A204.1 (cell line): ENCODE data around the gene CYSTM1.

Source experiments
- FAIRE-seq: peaks from 2 replicates; lab custom pipeline; 2012; peaks lifted over from hg19 to GRCh38; lab: Jason Lieb, UNC

The CYSTM1 gene

DNA sequence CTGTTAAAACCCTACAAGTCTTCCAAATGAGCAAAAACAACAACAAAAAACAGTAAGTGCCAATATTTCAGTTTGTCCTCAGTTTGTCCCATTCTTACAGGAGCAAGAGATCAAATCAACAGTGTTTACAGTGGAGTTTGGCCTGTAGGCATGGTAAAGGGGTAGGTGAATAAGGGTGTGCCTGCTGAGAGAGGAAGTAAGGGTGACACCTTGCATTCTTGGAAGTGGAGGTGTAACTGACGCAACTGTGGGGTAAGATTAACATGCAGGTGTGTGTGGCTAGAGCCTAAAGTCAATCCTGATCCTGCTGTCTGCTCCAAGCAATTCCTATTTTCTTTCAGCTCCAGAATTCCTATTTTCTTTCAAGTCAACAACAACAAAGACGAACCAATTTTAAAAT, 84.5 kb downstream of the CYSTM1 start:
- FAIRE-seq = no peak

DNA sequence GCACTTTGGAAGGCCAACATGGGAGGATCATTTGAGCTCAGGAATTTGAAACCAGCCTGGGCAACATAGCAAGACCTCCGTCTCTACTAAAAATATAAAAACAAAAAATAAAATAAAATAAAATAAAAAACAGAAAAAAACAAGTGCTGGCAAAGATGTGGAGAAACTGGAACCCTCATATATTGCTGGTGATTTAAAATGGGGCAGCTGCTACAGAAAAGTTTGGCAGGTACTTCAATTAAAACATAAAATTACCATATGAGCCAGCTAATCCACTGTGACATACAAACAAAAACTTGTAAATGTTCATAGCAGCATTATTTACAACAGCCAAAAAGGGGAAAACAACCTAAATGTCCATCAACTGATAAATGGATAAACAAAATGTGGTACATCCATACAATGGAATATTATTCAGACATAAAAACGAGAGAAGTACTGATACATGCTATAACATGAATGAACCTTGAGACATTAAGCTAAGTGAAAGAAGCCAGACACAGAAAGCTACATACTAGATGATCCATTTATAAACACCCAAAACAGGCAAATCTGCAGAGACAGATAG, 85.2 kb downstream of the CYSTM1 start:
- no peak for FAIRE-seq

DNA sequence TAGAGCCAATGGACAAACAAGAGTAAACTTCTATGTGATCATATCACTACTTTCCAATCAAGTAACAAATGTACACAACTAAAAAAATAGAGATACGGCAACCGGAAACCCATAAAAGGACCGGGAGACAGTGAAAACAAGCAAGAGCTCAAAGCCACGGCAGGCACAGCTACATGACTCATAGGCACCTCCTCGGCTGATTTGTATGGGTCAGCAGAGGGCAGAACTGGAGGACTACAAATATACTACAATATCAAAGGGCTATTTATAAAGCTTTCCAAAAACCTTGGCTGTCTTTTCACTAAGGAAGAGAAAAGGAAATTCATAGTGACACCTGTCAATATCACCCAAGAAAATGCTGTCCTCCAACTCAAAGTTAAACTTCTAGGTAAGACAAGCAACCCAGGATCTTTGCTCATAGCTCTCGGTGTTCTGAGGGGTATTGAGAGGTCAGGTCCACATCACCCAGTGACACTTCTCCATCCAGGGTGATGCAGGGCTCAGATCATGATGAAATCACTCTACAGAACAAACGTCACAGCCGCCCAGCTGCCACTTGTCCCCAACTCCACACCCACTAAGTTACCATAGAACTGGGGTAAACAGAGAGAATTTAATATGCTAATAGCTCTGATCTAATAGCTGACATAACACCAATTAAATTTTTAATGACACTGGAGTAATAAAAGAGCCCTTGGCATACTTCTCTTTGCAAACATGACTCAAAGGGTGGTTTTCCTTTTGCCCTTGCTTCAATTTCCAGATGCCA, 86.6 kb downstream of the CYSTM1 start:
- no peak for FAIRE-seq

DNA sequence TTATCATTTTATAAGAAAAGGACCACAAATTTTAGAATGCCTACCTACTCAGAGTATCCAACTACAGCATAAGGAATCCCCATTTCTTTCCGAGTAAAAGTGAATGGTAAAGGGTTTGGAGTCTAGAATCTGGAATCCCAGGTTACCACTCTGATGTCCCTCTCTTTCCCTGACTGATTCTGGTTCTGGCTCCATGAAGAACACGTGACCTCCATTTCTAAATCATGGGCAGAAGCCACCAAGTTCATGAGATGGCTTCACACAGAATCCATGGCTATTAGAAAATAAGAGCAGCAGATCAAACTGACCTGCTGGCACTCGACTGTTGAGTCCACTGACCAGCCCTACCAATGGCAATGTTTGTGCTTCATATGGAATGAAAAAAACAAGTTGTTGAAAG, 87.2 kb downstream of the CYSTM1 start:
- no peak for FAIRE-seq

DNA sequence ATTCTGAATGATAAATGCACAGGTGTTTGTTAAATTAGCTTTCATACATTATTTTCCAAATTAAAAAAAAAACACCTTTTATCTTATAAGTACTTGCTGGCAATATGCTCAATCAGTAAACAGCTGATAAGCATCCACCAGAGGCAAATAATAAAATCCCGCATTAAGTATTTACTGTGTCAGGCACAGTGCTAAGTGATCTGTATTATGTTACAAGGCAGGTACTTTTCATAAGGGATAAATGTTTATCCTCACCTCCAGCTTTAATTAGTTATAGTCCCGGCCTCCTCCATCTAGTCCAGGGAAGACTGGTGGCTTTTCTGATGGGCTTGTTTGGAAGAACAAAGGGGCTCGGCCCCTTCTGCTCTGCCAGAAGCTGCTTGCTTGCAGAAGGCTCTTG, 87.9 kb downstream of the CYSTM1 start:
- FAIRE-seq = no peak

DNA sequence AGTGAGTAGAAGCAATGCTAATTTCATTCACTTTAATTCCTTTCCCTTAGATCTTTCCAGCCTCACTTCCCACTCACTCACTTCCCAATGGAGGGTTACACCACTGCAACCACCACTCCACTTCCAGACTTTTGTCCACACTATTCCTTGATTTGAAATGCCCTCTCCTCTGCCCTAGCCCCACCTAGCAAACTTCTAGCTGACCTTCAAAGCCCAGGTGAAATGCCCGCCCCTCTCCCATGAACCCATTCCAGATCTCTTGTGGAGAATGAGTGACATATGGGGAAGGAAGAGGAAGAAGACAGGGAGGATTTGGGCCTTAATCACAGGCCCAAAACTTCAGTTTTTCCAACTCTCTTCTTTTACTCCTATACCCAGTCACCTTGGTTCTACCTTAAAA, 90.9 kb downstream of the CYSTM1 start:
- FAIRE-seq = no peak

DNA sequence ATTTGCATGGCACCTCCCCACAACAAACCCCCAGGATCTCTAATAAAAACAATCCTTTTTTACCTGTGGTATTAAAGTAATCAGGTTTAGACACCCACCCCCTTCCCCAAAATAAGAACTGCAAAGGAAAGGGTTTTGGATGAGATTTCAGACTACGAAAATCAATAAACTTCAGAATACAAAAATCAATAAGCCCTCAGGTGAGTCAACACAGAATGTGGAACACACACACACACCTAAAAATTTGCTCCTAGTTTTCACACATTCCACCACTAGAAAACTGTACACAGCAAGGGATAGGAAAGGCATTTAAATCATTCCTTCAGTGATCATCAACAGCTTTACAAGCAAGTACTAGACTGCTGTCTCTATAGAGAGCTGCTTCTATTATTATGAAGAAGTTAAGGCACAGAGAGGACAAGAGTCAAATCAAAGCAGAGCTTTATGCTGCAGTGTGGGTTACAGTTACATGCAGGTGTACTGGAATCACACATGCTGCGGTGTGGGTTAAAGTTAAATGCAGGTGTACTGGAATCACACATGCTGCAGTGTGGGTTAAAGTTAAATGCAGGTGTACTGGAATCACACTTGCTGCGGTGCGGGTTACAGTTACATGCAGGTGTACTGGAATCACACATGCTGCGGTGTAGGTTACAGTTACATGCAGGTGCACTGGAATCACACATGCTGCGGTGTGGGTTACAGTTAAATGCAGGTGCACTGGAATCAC, 91.6 kb downstream of the CYSTM1 start:
- no peak for FAIRE-seq

DNA sequence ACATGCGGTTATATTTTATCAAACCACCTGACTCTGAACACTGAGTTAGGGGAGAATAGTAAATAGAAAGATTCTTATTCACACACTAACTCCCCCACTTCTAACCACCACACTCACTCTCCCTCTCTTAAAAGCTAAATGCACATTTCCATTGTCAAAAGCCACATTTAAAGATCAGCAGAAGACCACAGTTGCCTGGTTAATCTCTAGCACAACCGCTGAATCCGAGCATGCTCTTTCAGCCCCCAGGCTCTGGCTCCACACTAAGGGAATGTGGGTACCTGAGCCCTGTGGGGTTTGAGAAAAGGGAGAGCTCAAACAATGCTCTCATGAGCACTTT, 92.2 kb downstream of the CYSTM1 start:
- no peak for FAIRE-seq

DNA sequence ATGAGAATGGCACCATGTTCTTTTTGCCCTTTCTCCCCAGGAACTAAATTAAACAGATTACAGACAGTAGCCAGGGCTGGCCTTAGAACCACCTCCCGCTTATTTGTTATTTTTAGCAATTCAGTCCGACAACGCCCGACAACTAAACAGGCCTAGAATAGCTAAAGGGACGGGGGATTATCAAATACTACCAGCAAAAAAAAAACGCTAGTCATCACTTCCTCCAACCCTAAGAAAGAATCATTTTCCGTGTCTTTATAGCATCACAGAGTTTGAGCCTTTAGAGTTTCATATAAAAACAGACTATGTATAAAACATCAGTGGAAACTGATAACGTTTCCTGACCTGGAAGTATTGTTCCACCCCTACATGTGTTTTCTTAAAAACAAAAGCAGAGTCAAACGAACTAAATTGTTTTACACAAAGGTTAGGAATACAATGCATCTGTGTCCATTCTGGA, 92.6 kb downstream of the CYSTM1 start:
- FAIRE-seq = no peak

DNA sequence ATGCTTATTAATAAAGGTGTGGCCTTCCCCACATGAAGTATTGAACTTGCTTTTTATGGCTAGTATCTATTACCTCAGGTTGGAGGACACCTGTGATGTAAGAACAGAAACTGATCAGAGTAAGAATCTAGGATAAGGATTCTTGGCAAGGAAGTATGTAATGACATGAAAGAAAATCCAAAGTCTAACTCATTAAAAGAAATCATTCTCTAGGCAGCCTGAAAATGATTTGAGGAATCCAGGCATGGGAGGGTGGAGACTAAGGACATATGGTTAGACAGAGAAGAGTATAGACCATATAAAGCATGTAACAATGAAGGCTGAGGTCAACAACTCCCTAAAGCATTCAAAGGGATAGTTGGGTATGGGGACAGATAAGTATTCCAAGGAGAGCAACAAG, 95.0 kb downstream of the CYSTM1 start:
- no peak for FAIRE-seq

DNA sequence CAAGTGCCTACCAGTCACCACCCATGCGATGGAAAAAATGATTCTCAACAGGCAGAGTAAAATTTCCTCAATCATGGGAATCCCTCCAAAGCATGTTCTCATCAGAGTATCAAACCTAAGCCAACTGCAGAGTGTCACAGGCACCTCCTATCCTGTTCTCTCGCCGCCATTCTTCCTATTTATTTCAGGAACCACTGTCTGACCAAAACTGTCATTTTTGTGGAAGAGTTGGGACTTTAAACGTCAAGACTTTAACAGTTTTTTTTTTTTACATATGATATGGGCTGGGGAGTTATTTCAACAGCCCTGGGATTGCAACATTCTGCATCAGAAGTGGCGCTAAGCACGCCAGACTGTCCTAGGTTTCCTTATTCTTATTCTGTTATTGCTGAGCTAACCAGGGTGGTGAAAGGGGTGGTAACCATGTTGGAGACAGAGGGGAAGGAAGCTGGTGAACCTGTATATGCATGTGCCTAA, 98.5 kb downstream of the CYSTM1 start:
- no peak for FAIRE-seq

DNA sequence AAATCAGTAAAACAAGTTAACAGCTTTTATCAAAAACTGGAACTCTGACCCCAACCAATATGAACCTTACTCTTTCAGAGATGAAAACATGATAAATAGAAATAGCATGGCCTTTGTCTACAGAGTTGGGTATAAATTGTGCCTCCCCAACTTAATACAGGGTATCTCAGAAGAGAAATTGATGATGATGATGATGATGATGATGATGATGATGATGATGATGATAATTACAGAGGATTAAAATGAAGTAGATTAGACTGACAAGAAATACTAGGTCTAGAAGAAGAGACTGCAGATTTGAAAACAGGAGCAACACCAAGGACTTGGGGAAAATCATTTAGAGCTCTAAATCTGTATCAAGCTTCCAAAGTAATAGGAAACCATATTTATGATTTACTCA, 100.8 kb downstream of the CYSTM1 start:
- no peak for FAIRE-seq

DNA sequence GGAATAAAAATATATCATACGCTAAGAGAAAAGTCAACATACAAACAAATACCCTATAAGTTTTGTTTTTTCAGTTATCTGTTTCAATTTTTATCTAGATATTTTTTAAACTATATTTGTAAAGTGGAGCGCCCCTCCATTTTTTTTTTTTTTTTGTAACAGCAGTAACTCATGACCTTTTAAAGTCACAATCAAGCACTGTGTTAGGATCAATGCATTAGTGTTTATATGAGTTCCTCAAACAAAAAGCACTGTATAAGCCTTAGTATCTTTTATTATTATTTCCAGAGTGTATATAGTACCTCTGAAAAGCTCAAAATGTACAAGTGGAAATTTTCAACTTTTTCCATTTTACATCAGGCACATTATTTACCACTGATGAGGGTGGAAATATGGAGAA, 107.3 kb downstream of the CYSTM1 start:
- no peak for FAIRE-seq

DNA sequence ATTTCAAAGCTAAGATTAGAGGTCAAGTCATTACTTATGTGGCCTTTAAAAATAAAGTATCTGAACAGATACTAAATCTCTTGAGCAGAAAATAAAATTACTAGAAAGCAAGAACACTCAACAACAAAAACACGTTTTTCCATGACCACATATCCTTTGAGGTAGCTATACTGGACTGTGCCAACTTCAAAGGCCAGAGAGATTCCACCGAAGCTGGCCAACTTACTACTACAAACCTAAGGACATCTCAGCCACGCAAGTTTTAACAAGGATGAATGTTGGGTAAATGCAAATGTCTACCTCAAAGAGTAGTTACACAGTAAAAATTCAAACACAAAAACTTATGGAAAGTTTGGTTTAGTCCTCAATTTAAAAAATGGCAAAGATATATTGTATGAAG, 109.0 kb downstream of the CYSTM1 start:
- no peak for FAIRE-seq

DNA sequence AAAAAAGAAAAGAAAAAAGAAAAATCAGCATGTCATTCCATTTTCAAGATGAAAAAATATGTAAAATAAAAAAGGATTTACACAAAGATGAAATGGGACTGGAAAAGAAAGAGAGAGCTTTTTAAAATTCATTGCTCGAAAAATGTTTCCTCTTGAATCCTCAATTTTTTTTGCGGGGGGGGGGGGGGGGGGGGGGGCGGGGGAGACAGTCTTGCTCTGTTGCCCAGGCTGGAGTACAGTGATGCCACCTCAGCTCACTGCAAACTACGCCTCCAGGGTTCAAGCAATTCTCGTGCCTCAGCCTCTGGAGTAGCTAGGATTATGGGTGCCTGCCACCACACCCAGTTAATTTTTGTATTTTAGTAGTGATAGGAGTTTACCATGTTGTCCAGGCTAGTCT, 111.4 kb downstream of the CYSTM1 start:
- FAIRE-seq = no peak

DNA sequence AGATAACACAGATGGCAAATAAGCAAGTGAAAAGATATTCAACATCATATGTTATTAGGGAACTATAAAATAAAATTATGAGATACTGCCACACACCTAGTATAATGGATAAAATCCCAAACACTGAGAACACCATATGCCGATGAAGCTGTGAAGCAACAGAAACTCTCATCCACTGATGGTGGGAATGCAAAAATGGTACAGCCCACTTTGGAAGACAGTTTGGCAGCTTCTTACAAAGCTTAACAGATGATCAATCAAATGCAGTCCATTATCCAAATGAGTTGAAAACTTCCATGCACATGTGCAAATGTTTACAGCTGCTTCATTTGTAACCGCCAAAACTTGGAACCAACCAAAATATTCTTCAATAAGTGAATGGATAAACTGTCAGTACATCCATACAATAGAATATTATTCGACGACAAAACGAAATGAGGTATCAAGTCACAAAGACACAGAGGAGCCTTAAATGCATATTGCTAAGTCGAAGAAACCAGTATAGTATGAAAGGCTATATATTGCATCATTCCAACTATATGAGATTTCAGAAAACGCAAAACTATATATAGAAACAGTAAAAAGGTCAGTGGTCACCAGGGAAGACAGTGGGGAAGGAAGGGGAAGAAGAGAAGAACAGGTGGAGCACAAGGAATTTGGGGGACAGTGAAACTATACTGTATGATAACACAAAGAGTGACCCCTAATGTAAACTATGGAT, 113.0 kb downstream of the CYSTM1 start:
- FAIRE-seq = no peak

DNA sequence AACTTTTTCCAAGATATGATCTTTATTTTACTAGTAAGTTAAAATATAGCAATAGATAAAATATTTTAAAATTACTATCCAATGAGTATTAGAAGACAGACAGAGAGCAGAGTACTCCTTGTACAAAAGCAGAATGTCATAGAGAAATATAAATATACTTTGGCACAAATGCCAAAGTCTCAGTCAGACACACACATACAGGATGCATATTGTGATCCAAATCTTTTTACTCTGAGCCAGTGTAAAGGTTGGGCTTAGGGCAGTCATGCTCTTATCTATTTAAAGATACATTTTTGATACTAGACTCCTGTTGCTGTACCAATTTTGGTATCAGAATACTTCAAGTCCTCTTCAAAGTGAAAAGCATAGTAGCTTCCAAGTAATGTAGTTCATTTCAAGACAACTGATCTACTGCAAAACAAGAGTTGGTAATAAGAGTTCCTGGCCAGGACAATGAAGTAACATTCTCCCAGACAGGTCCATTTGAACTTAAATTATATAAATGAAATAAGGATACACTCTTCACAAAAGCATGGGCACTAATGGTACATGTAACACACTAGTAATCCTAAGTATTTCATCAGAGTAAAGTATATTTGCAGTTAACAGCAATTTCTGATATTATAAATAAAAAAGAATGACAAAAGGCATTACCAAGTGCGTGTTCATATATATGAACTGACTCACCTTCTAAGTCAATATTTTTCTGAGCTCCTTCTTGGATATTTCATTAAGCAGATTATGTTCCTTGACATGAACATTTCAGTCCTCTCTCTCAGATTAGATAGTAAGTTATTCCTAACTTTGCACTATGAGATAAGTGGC, 117.4 kb downstream of the CYSTM1 start:
- FAIRE-seq = no peak
